Endothelial cell of umbilical vein (primary cell): ENCODE data around the gene CNTNAP2. TPM values are rescaled to one million over a fixed set of nuclear protein-coding genes. Genes with fewer than 3 reads are reported as not detected.
"Not testable (repeated sequence)": the region's sequence is repeated elsewhere in the genome, so short reads cannot be mapped to it uniquely, and the experiment has no call there.

Source experiments
- BruUV-seq: library from RNA; stranded (reverse); fragments of 400-500 nt; replicated peaks from 2 replicates; lab custom pipeline; 2021; lab: Mats Ljungman, UMichigan
- CTCF ChIA-PET: fragments of 300-600, 350-600 bp; sonication (Branson Sonifier 250); formaldehyde crosslinking; loops from one replicate; lab custom pipeline; 2021; ENCODE audit warnings: antibody characterized with exemption, inconsistent platforms; lab: Charles Lee
- POLR2A ChIA-PET: fragments of 300-600, 350-600 bp; sonication (Branson Sonifier 250); formaldehyde crosslinking; loops from one replicate; lab custom pipeline; 2021; ENCODE audit warnings: antibody characterized with exemption, inconsistent platforms; lab: Charles Lee
- DNase-seq: peaks from one replicate; pipeline ENCODE4 v3.0.0-alpha.2; 2011; ENCODE audit warnings: low read depth, low spot score
- FAIRE-seq: peaks from 2 replicates; lab custom pipeline; 2011; peaks lifted over from hg19 to GRCh38; lab: Jason Lieb, UNC
- H2AFZ ChIP-seq: 2 replicates; pipeline ENCODE4 v1.6.0; 2012; ENCODE audit warnings: low read depth, low read length, control low read depth, inconsistent platforms
- H3K27ac ChIP-seq: 2 replicates; pipeline ENCODE4 v1.5.1; 2011; ENCODE audit warnings: low read depth, mild to moderate bottlenecking, control low read depth, low read length, moderate library complexity; ENCODE audit not compliant: insufficient read depth
- H3K27me3 ChIP-seq, 2 experiments: 2 replicates each; pipeline versions ENCODE4 v1.6.0 to v1.6.1; 2011; ENCODE audit warnings: low read length in 2 of 2, mixed read lengths in 1 of 2; ENCODE audit not compliant: control insufficient read depth in 2 of 2, insufficient read depth in 2 of 2
- H3K36me3 ChIP-seq, 2 experiments: 2 replicates in 1 of 2; 3 replicates in 1 of 2; pipeline ENCODE4 v1.5.1; 2011; ENCODE audit warnings: low read length in 2 of 2, mild to moderate bottlenecking in 1 of 2, moderate library complexity in 1 of 2; ENCODE audit not compliant: control insufficient read depth in 2 of 2, insufficient read depth in 2 of 2; ENCODE audit errors: extremely low read depth in 1 of 2
- H3K4me1 ChIP-seq: 3 replicates; pipeline ENCODE4 v1.5.1; 2011; ENCODE audit warnings: mild to moderate bottlenecking, low read length; ENCODE audit not compliant: control insufficient read depth, insufficient read depth; ENCODE audit errors: extremely low read depth
- H3K4me2 ChIP-seq: 2 replicates; pipeline ENCODE4 v1.6.1; 2011; ENCODE audit warnings: low read length, control low read depth, mixed read lengths; ENCODE audit not compliant: insufficient read depth
- H3K4me3 ChIP-seq, 3 experiments: fragments of 200-600 bp in 1 of 3; sonication (generic), shearing (Covaris generic) in 1 of 3; replicated peaks in 1 of 3; 2 replicates each; pipeline ENCODE4 v1.5.1; 2011 to 2016; ENCODE audit warnings: control low read depth in 3 of 3, low read length in 3 of 3, mild to moderate bottlenecking in 2 of 3, inconsistent platforms in 1 of 3, low read depth in 1 of 3, moderate library complexity in 1 of 3; ENCODE audit not compliant: insufficient read depth in 1 of 3
- H3K79me2 ChIP-seq: 2 replicates; pipeline ENCODE4 v1.6.0; 2012; ENCODE audit warnings: low read length, inconsistent platforms; ENCODE audit not compliant: control insufficient read depth, insufficient read depth
- H3K9ac ChIP-seq: replicated peaks from 2 replicates; pipeline ENCODE3; 2011; ENCODE audit warnings: low read length, control low read depth; ENCODE audit not compliant: insufficient read depth; ENCODE audit errors: extremely low read depth
- H3K9me1 ChIP-seq: replicated peaks from 3 replicates; pipeline ENCODE4 v1.6.0; 2011; ENCODE audit warnings: mild to moderate bottlenecking, low read length; ENCODE audit not compliant: control insufficient read depth, insufficient read depth; ENCODE audit errors: extremely low read depth
- H3K9me3 ChIP-seq: replicated peaks from 2 replicates; pipeline ENCODE4 v1.5.1; 2012; ENCODE audit warnings: low read length, inconsistent platforms; ENCODE audit not compliant: control insufficient read depth, insufficient read depth
- H4K20me1 ChIP-seq: replicated peaks from 2 replicates; pipeline ENCODE3; 2011; ENCODE audit warnings: mild to moderate bottlenecking, low read length; ENCODE audit not compliant: control insufficient read depth, insufficient read depth; ENCODE audit errors: extremely low read depth
- JUN ChIP-seq: IDR thresholded peaks from 2 replicates; pipeline ENCODE4 v1.6.1; 2011; ENCODE audit warnings: borderline replicate concordance, low read depth; ENCODE audit not compliant: insufficient read length, insufficient read depth
- MYC ChIP-seq: IDR thresholded peaks from one replicate; pipeline ENCODE4 v1.6.1; 2011; ENCODE audit warnings: mild to moderate bottlenecking, low read depth, low read length
- POLR2AphosphoS5 ChIP-seq: IDR thresholded peaks from 2 replicates; pipeline ENCODE4 v1.6.1; 2012; ENCODE audit warnings: low read depth, mild to moderate bottlenecking, control low read depth, low read length, moderate library complexity; ENCODE audit not compliant: insufficient read depth
- dilution Hi-C: fragments of 300-500 bp; cut with MboI; formaldehyde crosslinking; loops from one replicate; pipeline ENCODE4 v1.15.0; 2019; ENCODE audit warnings: low sequenced_read_pairs; ENCODE audit not compliant: extremely low pct_ligation_motif_present
- intact Hi-C: fragments of 100-400 bp; cut with micrococcal nuclease; formaldehyde crosslinking; loops from one replicate; pipeline ENCODE4 v1.10.0; 2022
- polyA plus RNA-seq, 4 experiments: library from polyadenylated mRNA; depleted of rRNA in 3 of 4; stranded (reverse) in 3 of 4; unstranded in 1 of 4; fragments of >200 nt; gene quantifications; 2 replicates each; pipeline versions ENCODE4 v1.2.1 to v1.2.3, GENCODE V29; 2011 to 2012; ENCODE audit warnings: missing spikeins in 1 of 4
- total RNA-seq: library from RNA; stranded (reverse); gene quantifications from 2 replicates; pipeline ENCODE4 v1.2.3, GENCODE V29; 2021

Gene CNTNAP2
- total and polyA plus RNA-seq, 2 donors (not counting 3 experiments of a cell fraction or from before 2014, with no cell fraction given): not detected

DNA sequence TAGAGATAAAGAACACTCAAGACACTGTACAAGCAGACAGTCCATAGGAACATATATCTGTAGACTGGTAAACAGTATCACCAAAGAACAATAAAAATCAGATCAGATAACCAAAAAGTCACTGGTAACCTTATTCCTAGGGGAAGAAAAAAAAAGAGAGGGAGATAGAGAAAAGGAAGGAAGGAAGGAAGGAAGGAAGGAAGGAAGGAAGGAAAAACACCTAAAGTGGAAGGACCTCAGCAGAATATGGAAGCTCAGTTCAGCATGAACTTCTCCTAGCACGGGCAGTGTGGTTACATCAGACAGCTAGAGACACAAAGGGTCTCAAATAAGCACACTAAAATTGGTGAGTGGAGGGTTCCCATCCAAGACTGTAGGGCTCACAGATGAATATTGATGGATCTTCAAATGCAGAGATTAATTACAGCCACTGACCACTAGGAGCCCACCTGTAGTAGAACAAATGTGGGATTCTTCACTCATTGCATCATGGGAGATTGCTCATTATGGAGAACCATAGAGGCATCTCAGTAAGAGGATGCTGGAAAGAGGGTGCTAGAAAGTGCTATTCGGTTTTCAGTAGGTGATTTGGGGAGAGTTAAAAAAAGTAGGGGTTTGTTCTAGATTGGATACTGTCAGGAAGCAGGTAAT is 2180.5 kb downstream of the CNTNAP2 start:
- Histone ChIP-seq H3K79me2 (no peaks in the 10 kb centered on the region), H3K27me3 (no peaks in the 10 kb centered on the region), H3K9ac (no peak overlapping the region), H3K9me3 (no peaks in the 10 kb centered on the region), H4K20me1 (no peaks in the 10 kb centered on the region), H3K9me1 (no peaks in the 10 kb centered on the region), H3K4me1 (no peaks in the 10 kb centered on the region), H2AFZ (no peak overlapping the region), H3K36me3 (no peaks in the 10 kb centered on the region), H3K4me3 (no peak overlapping the region), H3K27ac (no peak overlapping the region), H3K4me2 (no peak overlapping the region)
- intact Hi-C loops: no loop called here
- TF ChIP-seq MYC: no peak
- TF ChIP-seq JUN: no peak
- no peak for TF ChIP-seq POLR2AphosphoS5
- DNase-seq (no peak), FAIRE-seq (no peak)
- POLR2A ChIA-PET: no interaction called here
- CTCF ChIA-PET: no interaction called here
- BruUV-seq: no TSS peak
- dilution Hi-C loops: no loop called here

- dilution Hi-C loops, H3K9me3 ChIP-seq, H3K79me2 ChIP-seq, H3K9ac ChIP-seq, BruUV-seq, intact Hi-C loops, H3K27ac ChIP-seq, POLR2A ChIA-PET, DNase-seq, H2AFZ ChIP-seq, H3K27me3 ChIP-seq, CTCF ChIA-PET, H3K4me1 ChIP-seq, H3K4me3 ChIP-seq, H3K4me2 ChIP-seq, FAIRE-seq, H3K9me1 ChIP-seq, H3K36me3 ChIP-seq, H4K20me1 ChIP-seq: not testable (repeated sequence)
These were observed 2182.2 kb downstream of the CNTNAP2 start for GRCh38 chr7:148298768-148299167.
